Keratinocyte (primary cell): ENCODE data around the gene APBB2.

Experiments
- EZH2 ChIP-seq: IDR thresholded peaks from one replicate; pipeline ENCODE4 v1.6.1; 2012; ENCODE audit warnings: inconsistent platforms, mild to moderate bottlenecking, low read length, moderate library complexity
- TF ChIP-seq, protein P1 (sequence below), 3 experiments: IDR thresholded peaks in 1 of 3; conservative IDR thresholded peaks in 1 of 3; optimal IDR thresholded peaks in 1 of 3; 2 replicates in 2 of 3; 3 replicates in 1 of 3; pipeline versions ENCODE3 to v1.5.1; 2011; ENCODE audit warnings: low read length in 3 of 3, mild to moderate bottlenecking in 3 of 3, moderate library complexity in 2 of 3, control low read depth in 1 of 3, inconsistent platforms in 1 of 3; ENCODE audit not compliant: insufficient read depth in 2 of 3; ENCODE audit errors: extremely low read depth in 1 of 3

- TF ChIP-seq, protein P1, sequence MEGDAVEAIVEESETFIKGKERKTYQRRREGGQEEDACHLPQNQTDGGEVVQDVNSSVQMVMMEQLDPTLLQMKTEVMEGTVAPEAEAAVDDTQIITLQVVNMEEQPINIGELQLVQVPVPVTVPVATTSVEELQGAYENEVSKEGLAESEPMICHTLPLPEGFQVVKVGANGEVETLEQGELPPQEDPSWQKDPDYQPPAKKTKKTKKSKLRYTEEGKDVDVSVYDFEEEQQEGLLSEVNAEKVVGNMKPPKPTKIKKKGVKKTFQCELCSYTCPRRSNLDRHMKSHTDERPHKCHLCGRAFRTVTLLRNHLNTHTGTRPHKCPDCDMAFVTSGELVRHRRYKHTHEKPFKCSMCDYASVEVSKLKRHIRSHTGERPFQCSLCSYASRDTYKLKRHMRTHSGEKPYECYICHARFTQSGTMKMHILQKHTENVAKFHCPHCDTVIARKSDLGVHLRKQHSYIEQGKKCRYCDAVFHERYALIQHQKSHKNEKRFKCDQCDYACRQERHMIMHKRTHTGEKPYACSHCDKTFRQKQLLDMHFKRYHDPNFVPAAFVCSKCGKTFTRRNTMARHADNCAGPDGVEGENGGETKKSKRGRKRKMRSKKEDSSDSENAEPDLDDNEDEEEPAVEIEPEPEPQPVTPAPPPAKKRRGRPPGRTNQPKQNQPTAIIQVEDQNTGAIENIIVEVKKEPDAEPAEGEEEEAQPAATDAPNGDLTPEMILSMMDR (optimal IDR thresholded peaks at IDR 0.05 in 1 of 3, IDR thresholded peaks at IDR 0.05 in 1 of 3, conservative IDR thresholded peaks at IDR 0.05 in 1 of 3; ENCODE audit: extremely low read depth in 1 of 3, insufficient read depth in 2 of 3, low read length in 3 of 3), result no peak
- no peak for TF ChIP-seq EZH2
Observed at GRCh38 chr4:41155194-41155830, 59.0 kb downstream of the APBB2 start.
